Pancreas (tissue), 10 donors: ENCODE measurements around the gene UBE2G2. TPM values are rescaled to one million over a fixed set of nuclear protein-coding genes. Genes with fewer than 3 reads are reported as not detected.
"Not testable (repeated sequence)": the region's sequence is repeated elsewhere in the genome, so short reads cannot be mapped to it uniquely, and the experiment has no call there.

Experiments
- ATAC-seq, 4 donors: fragments of 200-7000 bp; cut with Tn5 transposase; one replicate each; pipeline versions ENCODE4 v1.8.0 to v1.9.1; 2020; ENCODE audit warnings: mild to moderate bottlenecking in 4 of 4, moderate library complexity in 4 of 4
- DNase-seq, 6 donors: peaks; one replicate each; pipeline ENCODE4 v3.0.0-alpha.2; 2020
- FAIRE-seq: peaks from 2 replicates; lab custom pipeline; 2012; peaks lifted over from hg19 to GRCh38; lab: Jason Lieb, UNC
- H3K27ac ChIP-seq, 4 donors: fragments of 200-600 bp; sonication (generic); 1 replicate in 3 of 4; 2 replicates in 1 of 4; pipeline versions ENCODE4 v1.5.0 to v1.8.0; 2020
- H3K27me3 ChIP-seq, 4 donors: fragments of 200-600 bp; one replicate each; pipeline ENCODE4 v1.8.0; 2021
- H3K36me3 ChIP-seq, 3 donors: fragments of 200-600 bp; sonication (generic) in 1 of 3; one replicate each; pipeline versions ENCODE4 v1.5.0 to v1.8.0; 2020 to 2021
- H3K4me1 ChIP-seq, 3 donors: fragments of 200-600 bp; one replicate each; pipeline ENCODE4 v1.8.0; 2021
- H3K4me3 ChIP-seq, 4 donors: fragments of 200-600 bp; sonication (generic) in 2 of 4; one replicate each; pipeline versions ENCODE4 v1.5.0 to v1.8.0; 2020 to 2021
- H3K9me3 ChIP-seq, 4 donors: fragments of 200-600 bp; one replicate each; pipeline ENCODE4 v1.8.0; 2021
- CTCF ChIP-seq, 4 donors: fragments of 200-600 bp; sonication (generic) in 3 of 4; IDR thresholded peaks; one replicate each; pipeline versions ENCODE4 v1.5.0 to v1.8.0; 2021; ENCODE audit warnings: antibody characterized with exemption in 4 of 4
- WGBS, 2 donors: extraction: QIAGEN DNeasy Blood & Tissue Kit; methylation state at CpG; one replicate each; pipeline ENCODE4 v1.1.7; 2013; 5-methylcytosine and 5-hydroxymethylcytosine counted together
- intact Hi-C, 3 donors: fragments of 100-400 bp; cut with DNase I; formaldehyde crosslinking; loops; one replicate each; pipeline versions ENCODE4 v1.11.1 to v1.14.2; 2022
- polyA plus RNA-seq, 2 donors: library from polyadenylated mRNA; stranded (reverse); fragments of 200-250 nt; gene quantifications; one replicate each; pipeline ENCODE4 v1.2.3, GENCODE V29; 2013
- total RNA-seq, 6 donors: library from RNA; stranded (reverse); fragmentation: NEBNext Ultra II Directional in 4 of 6; extraction: Animal tissue kit (Norgen Biotek cat#: 25700) in 4 of 6; gene quantifications; one replicate each; pipeline versions ENCODE4 v1.2.1 to v1.2.4, GENCODE V29; 2021 to 2023
- donor health status: healthy with polysubstance abuse.
- donor health status: DM: no; HTN: no; CAD: no; lungs with moderate emphysema.
- donor health status: DM: no; HTN: no; CAD: no.
- donor health status: control.
- donor health status: control.
- donor health status: Bipolar disorder and iron deficiency.
- donor health status: DM: yes; HTN: yes; CAD: no.
- donor health status: DM: no; HTN: no; CAD: no.
- donor health status: DM: no; HTN: no; CAD: no.
- donor health status: DM: yes; HTN: yes; CAD: no.

UBE2G2 gene
- total and polyA plus RNA-seq, 8 donors, result 30.5 to 53.2 (median 42.2) TPM

GRCh38 chr21:44834231-44834950 lies 32.8 kb upstream of the UBE2G2 start:
- H3K27me3 ChIP-seq, result no peaks in the 10 kb centered on the region
- no peak for FAIRE-seq

GRCh38 chr21:44833663-44834062 lies 32.0 kb upstream of the UBE2G2 start:
- intact Hi-C loops, result no loop called here
- no peak overlapping the region for H3K4me3 ChIP-seq
- WGBS, 2 donors, result 68 to 75% methylated on average over 5 of the region's 5 CpGs
- H3K27me3 ChIP-seq, result no peaks in the 10 kb centered on the region
- H3K4me1 ChIP-seq, result no peaks in the 10 kb centered on the region
- no peak for ATAC-seq
- DNase-seq, result no peak
- no peak overlapping the region for H3K27ac ChIP-seq
- TF ChIP-seq CTCF (IDR thresholded peaks at IDR 0.05), result no peak
- no peaks in the 10 kb centered on the region for H3K9me3 ChIP-seq
- no peaks in the 10 kb centered on the region for H3K36me3 ChIP-seq
- FAIRE-seq, result no peak

More at GRCh38 chr21:44834231-44834950, 32.8 kb upstream of the UBE2G2 start:
- H3K4me1 ChIP-seq, result no peaks in the 10 kb centered on the region
- no peaks in the 10 kb centered on the region for H3K36me3 ChIP-seq
- no peak overlapping the region for H3K4me3 ChIP-seq
- intact Hi-C loops, result no loop called here
- TF ChIP-seq CTCF (IDR thresholded peaks at IDR 0.05), result no peak
- no peak overlapping the region for H3K27ac ChIP-seq
- peak in 1 of 6 donors; percentile 37 for DNase-seq
- no peak for ATAC-seq
- H3K9me3 ChIP-seq, result no peaks in the 10 kb centered on the region
- 64 to 74% methylated on average over 26 of the region's 26 CpGs for WGBS, 2 donors

GRCh38 chr21:44832516-44833255 lies 31.1 kb upstream of the UBE2G2 start:
- H3K4me1 ChIP-seq, intact Hi-C loops, H3K36me3 ChIP-seq, H3K4me3 ChIP-seq, ATAC-seq, FAIRE-seq, H3K9me3 ChIP-seq, H3K27ac ChIP-seq, H3K27me3 ChIP-seq: not testable (repeated sequence)
- WGBS, 2 donors, result 81 to 86% methylated on average over 23 of the region's 23 CpGs
- DNase-seq, result peak in 1 of 6 donors; percentile 25

GRCh38 chr21:44831227-44831860 lies 29.7 kb upstream of the UBE2G2 start:
- TF ChIP-seq CTCF (IDR thresholded peaks at IDR 0.05), result no peak
- DNase-seq, result peak in 1 of 6 donors; percentile 25
- no peak for ATAC-seq
- FAIRE-seq, result no peak
- Histone ChIP-seq H3K27ac (no peak overlapping the region), H3K27me3 (no peaks in the 10 kb centered on the region), H3K36me3 (no peaks in the 10 kb centered on the region), H3K9me3 (no peaks in the 10 kb centered on the region), H3K4me3 (no peak overlapping the region), H3K4me1 (no peaks in the 10 kb centered on the region)
- 57 to 59% methylated on average over 7 of the region's 7 CpGs for WGBS, 2 donors
- intact Hi-C loops, result no loop called here

- Histone ChIP-seq H3K4me3 (no peak overlapping the region), H3K36me3 (no peaks in the 10 kb centered on the region), H3K27ac (no peak overlapping the region), H3K4me1 (no peaks in the 10 kb centered on the region), H3K9me3 (no peaks in the 10 kb centered on the region), H3K27me3 (no peaks in the 10 kb centered on the region)
- 53 to 60% methylated on average over 2 of the region's 2 CpGs for WGBS, 2 donors
- ATAC-seq (no peak), DNase-seq (no peak), FAIRE-seq (no peak)
- TF ChIP-seq CTCF (IDR thresholded peaks at IDR 0.05), result no peak
- intact Hi-C loops, result no loop called here
Measured at GRCh38 chr21:44829507-44830092, 28.0 kb upstream of the UBE2G2 start.
